Body of pancreas (tissue), 4 donors: ENCODE data around the gene PIK3CD. TPM values are rescaled to one million over a fixed set of nuclear protein-coding genes. Genes with fewer than 3 reads are reported as not detected.
A peak's percentile ranks its signal among the peaks of the same experiment; 100 is the strongest.
"Not testable (repeated sequence)": the region's sequence is repeated elsewhere in the genome, so short reads cannot be mapped to it uniquely, and the experiment has no call there.

Source experiments
- ATAC-seq: fragments of 150-250 bp; one replicate; pipeline ENCODE4 v1.9.1; 2016
- DNase-seq, 4 donors: peaks; one replicate each; pipeline ENCODE4 v3.0.0-alpha.2; 2019
- H3K27ac ChIP-seq, 4 donors: fragments of 200-600 bp; sonication (generic); 1 replicate in 3 of 4; 2 replicates in 1 of 4; pipeline versions ENCODE4 v1.5.1 to v1.6.1; 2016 to 2019; ENCODE audit warnings: mild to moderate bottlenecking in 1 of 4, mixed read lengths in 1 of 4, moderate library complexity in 1 of 4
- H3K27me3 ChIP-seq, 2 donors: fragments of 200-600 bp; sonication (generic); one replicate each; pipeline ENCODE4 v1.6.0; 2016; ENCODE audit warnings: mild to moderate bottlenecking in 1 of 2
- H3K36me3 ChIP-seq, 2 donors: fragments of 200-600 bp; sonication (generic); replicated peaks in 1 of 2; 2 replicates each; pipeline ENCODE4 v1.5.1; 2016; ENCODE audit warnings: low read depth in 2 of 2; ENCODE audit not compliant: insufficient read depth in 1 of 2
- H3K4me1 ChIP-seq: fragments of 200-600 bp; sonication (generic); one replicate; pipeline ENCODE4 v1.6.0; 2016
- H3K4me3 ChIP-seq, 2 donors: fragments of 200-600 bp; sonication (generic); 1 replicate in 1 of 2; 2 replicates in 1 of 2; pipeline ENCODE4 v1.5.1; 2016 to 2019
- H3K9me3 ChIP-seq, 3 donors: fragments of 200-600 bp; sonication (generic); 1 replicate in 2 of 3; 2 replicates in 1 of 3; pipeline ENCODE4 v1.5.1; 2016
- CTCF ChIP-seq, 7 experiments: fragments of 450-650 bp in 4 of 7; fragments of 200-600 bp in 3 of 7; sonication (generic) in 3 of 7; IDR thresholded peaks; one replicate each; pipeline ENCODE4 v1.5.1; 2016 to 2019; ENCODE audit warnings: antibody characterized with exemption in 7 of 7
- POLR2A ChIP-seq, 3 donors: fragments of 450-650 bp; IDR thresholded peaks; one replicate each; pipeline ENCODE4 v1.6.1; 2016; ENCODE audit warnings: antibody characterized with exemption in 3 of 3, mild to moderate bottlenecking in 2 of 3
- WGBS, 2 donors: methylation state at CpG; one replicate each; pipeline ENCODE4 v1.1.5; 2017; 5-methylcytosine and 5-hydroxymethylcytosine counted together
- intact Hi-C: fragments of 100-400 bp; cut with DNase I; formaldehyde crosslinking; loops from one replicate; pipeline ENCODE4 v1.15.1; 2023
- total RNA-seq, 2 donors: library from RNA; depleted of rRNA; stranded (reverse); fragments of >200 nt; gene quantifications; one replicate each; pipeline ENCODE4 v1.1.0, GENCODE V29; 2016

Gene PIK3CD
- total RNA-seq, 2 donors from 2014 or later, result 3.3 to 6.2 TPM

DNA sequence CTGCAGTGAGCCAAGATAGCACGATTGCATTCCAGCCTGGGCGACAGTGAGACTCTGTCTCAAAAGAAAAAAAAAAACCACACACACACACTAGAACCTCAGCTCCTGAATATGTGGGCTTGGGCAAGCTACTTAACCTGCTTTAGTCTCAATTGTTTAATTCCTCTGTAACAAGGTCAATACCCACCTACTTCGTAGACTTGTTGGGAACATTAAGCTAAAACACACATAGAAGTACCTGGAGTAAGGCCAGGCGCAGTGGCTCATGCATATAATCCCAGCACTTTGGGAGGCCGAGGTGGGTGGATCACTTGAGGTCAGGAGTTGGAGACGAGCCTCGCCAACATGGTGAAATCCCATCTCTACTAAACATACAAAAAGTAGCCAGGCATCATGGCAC lies 95.1 kb downstream of the PIK3CD start:
- H3K27ac ChIP-seq, result no peak overlapping the region
- no peak overlapping the region for H3K4me3 ChIP-seq
- no peaks in the 10 kb centered on the region for H3K4me1 ChIP-seq
- DNase-seq (no peak), ATAC-seq (no peak)
- 92 to 96% methylated on average over 7 of the region's 7 CpGs for WGBS, 2 donors
- H3K27me3 ChIP-seq, result no peaks in the 10 kb centered on the region
- TF ChIP-seq POLR2A (IDR thresholded peaks at IDR 0.05) (no peak), CTCF (IDR thresholded peaks at IDR 0.05) (no peak)
- H3K36me3 ChIP-seq, result peaks cover 4 to 33% of the 10 kb centered on the region in 2 donors
- H3K9me3 ChIP-seq, result no peaks in the 10 kb centered on the region
- intact Hi-C loops, result no loop called here

- H3K9me3 ChIP-seq, H3K4me3 ChIP-seq, H3K4me1 ChIP-seq, DNase-seq, H3K27ac ChIP-seq, H3K27me3 ChIP-seq, ATAC-seq, intact Hi-C loops: not testable (repeated sequence)
- peaks cover 4 to 25% of the 10 kb centered on the region in 2 donors for H3K36me3 ChIP-seq
- WGBS, 2 donors, result 94 to 97% methylated on average over 9 of the region's 9 CpGs
Measured at GRCh38 chr1:9748391-9748790, 96.9 kb downstream of the PIK3CD start.

DNA sequence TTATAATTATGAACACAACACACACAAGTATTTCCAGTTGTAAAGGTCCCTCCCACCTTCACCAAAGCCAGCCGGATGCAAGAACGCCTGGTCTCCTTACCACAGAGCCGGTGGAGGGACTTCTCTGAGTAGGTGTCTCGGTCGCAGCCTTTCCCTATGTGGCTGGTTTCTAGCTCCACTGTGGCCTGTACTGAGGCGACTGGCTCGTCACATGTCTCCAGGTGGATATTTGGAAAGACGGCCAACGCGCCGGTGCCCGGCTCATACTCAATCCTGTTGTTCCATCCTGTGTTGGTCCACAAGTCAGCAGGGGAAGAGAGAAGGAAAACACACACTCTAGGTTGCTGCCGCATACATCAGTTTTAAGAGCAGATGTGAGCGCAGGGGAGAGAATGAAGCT lies 97.8 kb downstream of the PIK3CD start:
- H3K4me3 ChIP-seq, result no peak overlapping the region
- no peak overlapping the region for H3K27ac ChIP-seq
- no peaks in the 10 kb centered on the region for H3K9me3 ChIP-seq
- no peaks in the 10 kb centered on the region for H3K27me3 ChIP-seq
- DNase-seq (no peak), ATAC-seq (no peak)
- intact Hi-C loops, result no loop called here
- WGBS, 2 donors, result 96% methylated on average over 14 of the region's 14 CpGs
- peaks cover 4 to 19% of the 10 kb centered on the region in 2 donors for H3K36me3 ChIP-seq
- H3K4me1 ChIP-seq, result no peaks in the 10 kb centered on the region
- TF ChIP-seq CTCF (IDR thresholded peaks at IDR 0.05) (no peak), POLR2A (IDR thresholded peaks at IDR 0.05) (no peak)

GRCh38 chr1:9751971-9752370 lies 100.4 kb downstream of the PIK3CD start:
- no peak overlapping the region for H3K27ac ChIP-seq
- H3K4me3 ChIP-seq, result no peak overlapping the region
- H3K27me3 ChIP-seq, result no peaks in the 10 kb centered on the region
- WGBS, 2 donors, result 63 to 68% methylated on average over 3 of the region's 3 CpGs
- H3K36me3 ChIP-seq, result peaks cover 4 to 9% of the 10 kb centered on the region in 2 donors
- ATAC-seq (no peak), DNase-seq (no peak)
- intact Hi-C loops, result no loop called here
- H3K4me1 ChIP-seq, result no peaks in the 10 kb centered on the region
- TF ChIP-seq POLR2A (IDR thresholded peaks at IDR 0.05) (no peak), CTCF (IDR thresholded peaks at IDR 0.05) (no peak)
- no peaks in the 10 kb centered on the region for H3K9me3 ChIP-seq

DNA sequence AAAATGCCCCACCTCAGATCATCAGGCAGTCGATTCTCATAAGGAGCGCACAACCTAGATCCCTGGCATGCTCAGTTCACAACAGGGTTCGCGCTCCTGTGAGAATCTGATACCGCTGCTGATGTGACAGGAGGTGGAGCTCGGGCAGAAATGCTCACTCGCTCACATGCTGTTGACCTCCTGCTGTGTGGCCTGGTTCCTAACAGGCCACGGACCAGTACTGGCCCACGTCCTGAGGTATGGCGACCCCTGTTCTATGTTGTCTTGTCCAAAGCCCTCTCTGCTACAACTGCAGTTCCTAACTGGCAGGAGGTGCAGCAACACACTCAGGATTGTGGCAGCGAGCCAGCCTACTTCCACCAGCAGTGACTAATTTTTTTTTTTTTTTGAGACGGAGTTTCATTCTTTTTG lies 101.6 kb downstream of the PIK3CD start:
- no peak for TF ChIP-seq CTCF (IDR thresholded peaks at IDR 0.05)
- Histone ChIP-seq H3K4me1 (no peaks in the 10 kb centered on the region), H3K9me3 (no peaks in the 10 kb centered on the region), H3K4me3 (no peak overlapping the region), H3K27ac (no peak overlapping the region), H3K27me3 (no peaks in the 10 kb centered on the region), H3K36me3 (peaks cover 4 to 9% of the 10 kb centered on the region in 2 donors)
- WGBS, 2 donors, result 77 to 89% methylated on average over 3 to 12 of the region's 12 CpGs
- DNase-seq (peak in 2 of 4 donors; percentile 40 to 42), ATAC-seq (no peak)
- intact Hi-C loops, result no loop called here
